NT2/D1 (cell line): Measurements from ENCODE around the gene DNM3.

Experiments used
- DNase-seq: peaks from one replicate; pipeline ENCODE4 v3.0.0-alpha.2; 2011; ENCODE audit warnings: low read depth, low spot score
- H3K27me3 ChIP-seq: 2 replicates; pipeline ENCODE4 v1.6.0; 2011; ENCODE audit warnings: mild to moderate bottlenecking; ENCODE audit not compliant: insufficient read length, insufficient read depth
- H3K36me3 ChIP-seq: 2 replicates; pipeline ENCODE4 v1.6.1; 2011; ENCODE audit warnings: mild to moderate bottlenecking, low read length, mixed read lengths; ENCODE audit not compliant: insufficient read depth, insufficient read length
- H3K4me1 ChIP-seq: 2 replicates; pipeline ENCODE4 v1.5.1; 2011; ENCODE audit not compliant: insufficient read depth, insufficient read length
- H3K4me3 ChIP-seq: 2 replicates; pipeline ENCODE4 v1.5.1; 2011; ENCODE audit warnings: low read depth; ENCODE audit not compliant: insufficient read length
- H3K9ac ChIP-seq: 2 replicates; pipeline ENCODE4 v1.6.0; 2011; ENCODE audit warnings: low read depth; ENCODE audit not compliant: insufficient read length
- H3K9me3 ChIP-seq: 2 replicates; pipeline ENCODE4 v1.5.1; 2011; ENCODE audit warnings: mild to moderate bottlenecking, low read length; ENCODE audit not compliant: insufficient read depth
- SUZ12 ChIP-seq: IDR thresholded peaks from 2 replicates; pipeline ENCODE4 v1.6.1; 2011; ENCODE audit not compliant: insufficient read length, insufficient read depth; ENCODE audit errors: extremely low read depth
- YY1 ChIP-seq: IDR thresholded peaks from 2 replicates; pipeline ENCODE4 v1.6.1; 2011; ENCODE audit not compliant: insufficient read length, insufficient read depth
- ZNF274 ChIP-seq: IDR thresholded peaks from 2 replicates; pipeline ENCODE4 v1.6.1; 2011; ENCODE audit warnings: mild to moderate bottlenecking, low read depth, low read length

DNM3 gene

DNA sequence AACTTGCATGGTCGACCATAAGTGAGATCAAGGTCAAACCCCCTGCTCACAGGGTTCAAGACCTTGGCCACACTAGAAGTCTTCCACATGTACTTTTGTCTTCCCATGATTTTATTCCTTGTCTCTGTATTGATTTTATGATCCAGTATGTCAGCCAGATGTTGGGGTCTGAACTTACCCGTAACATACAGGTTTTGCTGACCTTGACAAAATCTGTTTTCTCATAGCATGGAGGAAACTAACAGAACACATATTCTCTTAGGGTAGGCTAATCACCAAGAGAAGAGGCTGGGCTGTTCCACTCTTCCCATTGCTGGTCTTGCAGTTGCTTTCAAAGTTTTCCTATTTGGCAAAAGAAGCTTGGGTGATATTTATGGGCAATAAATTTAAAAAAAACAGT is 284.0 kb downstream of the DNM3 start:
- TF ChIP-seq SUZ12 (no peak), YY1 (no peak), ZNF274 (no peak)
- H3K4me1 ChIP-seq, result no peaks in the 10 kb centered on the region
- H3K4me3 ChIP-seq, result no peak overlapping the region
- no peaks in the 10 kb centered on the region for H3K36me3 ChIP-seq
- H3K9me3 ChIP-seq, result no peaks in the 10 kb centered on the region
- H3K9ac ChIP-seq, result no peak overlapping the region
- H3K27me3 ChIP-seq, result no peaks in the 10 kb centered on the region
- DNase-seq, result no peak

DNA sequence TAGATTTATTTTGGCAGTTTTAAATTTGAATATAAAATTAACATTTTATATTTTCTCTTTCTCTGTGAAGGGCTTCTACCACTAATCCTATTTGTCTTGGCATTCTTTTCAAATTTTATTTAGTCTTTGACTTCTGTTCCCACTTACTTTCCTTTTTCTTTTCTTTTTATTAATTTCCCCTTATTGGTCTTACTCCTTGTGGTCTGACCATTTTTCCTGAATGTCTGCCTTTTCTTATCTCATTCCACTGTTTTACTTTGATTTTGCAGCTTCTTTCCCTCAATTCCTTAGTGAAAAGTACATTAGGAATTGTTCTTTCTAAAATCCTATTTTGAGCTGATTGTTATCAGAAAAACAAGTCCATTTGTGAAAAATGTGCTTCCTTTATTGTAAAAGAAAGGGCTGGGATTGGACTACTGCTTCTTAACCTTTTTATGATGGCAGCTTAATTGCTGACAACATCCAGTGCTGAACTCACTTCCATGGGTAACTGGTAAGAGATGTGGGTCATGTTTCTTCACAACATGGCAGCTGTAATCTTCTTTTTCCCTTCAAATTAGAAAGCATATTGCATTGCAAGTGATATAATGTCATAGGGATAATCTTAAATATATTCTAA is 284.6 kb downstream of the DNM3 start:
- TF ChIP-seq ZNF274 (no peak), YY1 (no peak), SUZ12 (no peak)

DNA sequence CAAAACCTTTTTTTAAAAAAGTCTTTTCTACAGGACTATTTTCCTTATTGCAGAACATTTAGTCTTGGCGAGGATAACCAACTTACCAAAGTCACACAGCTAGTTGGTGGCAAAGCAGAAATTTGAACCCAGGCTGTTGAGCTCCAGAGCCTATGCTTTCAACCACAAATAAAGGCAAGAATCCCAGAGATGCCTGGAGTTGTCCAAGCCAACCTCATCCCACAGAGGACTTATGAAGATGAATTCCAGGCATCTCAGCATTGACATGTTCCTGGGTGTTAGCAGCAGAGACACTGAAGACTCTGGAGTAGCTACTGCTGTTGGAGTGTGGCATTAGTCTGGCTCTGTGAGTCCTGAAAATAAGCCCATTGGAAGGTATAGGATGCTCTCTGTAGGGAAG is 291.5 kb downstream of the DNM3 start:
- H3K9ac ChIP-seq, result no peak overlapping the region
- no peaks in the 10 kb centered on the region for H3K4me1 ChIP-seq
- H3K36me3 ChIP-seq, result no peaks in the 10 kb centered on the region
- TF ChIP-seq SUZ12 (no peak), ZNF274 (no peak), YY1 (no peak)
- no peak for DNase-seq
- no peaks in the 10 kb centered on the region for H3K27me3 ChIP-seq
- H3K4me3 ChIP-seq, result no peak overlapping the region
- no peaks in the 10 kb centered on the region for H3K9me3 ChIP-seq

More for the DNA sequence above, 284.6 kb downstream of the DNM3 start:
- Histone ChIP-seq H3K9me3 (no peaks in the 10 kb centered on the region), H3K4me1 (no peaks in the 10 kb centered on the region), H3K9ac (no peak overlapping the region), H3K27me3 (no peaks in the 10 kb centered on the region), H3K36me3 (no peaks in the 10 kb centered on the region), H3K4me3 (no peak overlapping the region)
- DNase-seq, result no peak

DNA sequence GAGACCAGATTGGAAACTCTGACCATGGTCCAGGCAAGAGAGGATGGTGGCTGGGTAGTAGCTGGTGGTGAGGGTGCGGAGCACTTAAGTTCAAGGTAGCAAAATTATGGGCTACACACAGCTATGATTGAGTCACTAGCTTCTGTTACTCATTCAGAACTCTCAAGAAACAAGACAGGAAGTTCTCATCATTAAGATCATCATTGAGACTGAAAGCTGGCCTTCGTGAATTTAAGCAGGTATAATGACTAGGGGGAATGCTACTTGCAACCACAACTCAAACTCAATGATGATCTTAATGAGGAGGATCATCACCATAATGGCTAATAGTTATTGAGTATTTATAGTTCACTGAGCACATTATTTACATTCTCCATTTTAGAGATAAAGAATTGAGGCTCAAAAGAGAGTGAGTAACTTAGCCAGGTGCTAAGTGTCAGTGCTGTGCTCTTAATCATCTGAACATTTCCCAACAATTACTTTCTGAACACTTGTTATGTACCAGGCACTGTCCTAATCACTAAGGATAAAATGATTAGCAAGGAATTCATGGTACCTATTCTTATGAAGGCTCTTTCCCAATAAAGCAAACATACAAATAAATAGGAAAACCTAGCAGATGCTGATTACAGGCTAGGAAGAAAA is 292.9 kb downstream of the DNM3 start:
- Histone ChIP-seq H3K9ac (no peak overlapping the region), H3K4me1 (no peaks in the 10 kb centered on the region), H3K4me3 (no peak overlapping the region), H3K9me3 (no peaks in the 10 kb centered on the region), H3K27me3 (no peaks in the 10 kb centered on the region), H3K36me3 (no peaks in the 10 kb centered on the region)
- DNase-seq, result no peak
- TF ChIP-seq ZNF274, result no peak
- no peak for TF ChIP-seq SUZ12
- no peak for TF ChIP-seq YY1

DNA sequence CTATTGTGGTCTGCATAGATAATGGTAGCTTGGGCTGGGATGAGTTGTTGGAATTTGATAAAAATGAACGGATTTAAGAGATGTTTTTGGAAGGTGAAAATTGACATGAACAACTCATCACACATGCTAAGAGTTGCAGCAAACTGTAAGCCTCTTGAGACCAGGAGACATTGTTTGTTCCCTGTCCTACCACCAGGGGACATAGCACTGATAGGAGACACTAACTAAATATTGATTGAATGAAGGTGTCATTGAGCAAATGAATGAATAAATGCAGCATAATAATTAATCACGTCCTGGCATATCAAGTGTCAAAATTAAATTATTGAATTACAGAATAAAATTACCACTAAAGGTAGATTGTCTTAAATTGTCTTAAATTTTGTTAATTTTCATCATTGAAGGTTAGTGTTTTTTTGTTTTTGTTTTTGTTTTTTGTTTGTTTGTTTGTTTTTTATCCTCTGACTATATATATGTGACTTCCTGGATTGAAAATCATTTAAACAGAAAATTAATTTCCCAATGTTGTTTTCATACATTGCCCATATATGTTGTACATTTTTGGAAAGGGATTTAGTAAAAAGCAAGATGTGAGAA is 293.9 kb downstream of the DNM3 start:
- no peaks in the 10 kb centered on the region for H3K4me1 ChIP-seq
- DNase-seq, result peak; percentile 16
- H3K9me3 ChIP-seq, result no peaks in the 10 kb centered on the region
- no peaks in the 10 kb centered on the region for H3K36me3 ChIP-seq
- H3K9ac ChIP-seq, result no peak overlapping the region
- no peak overlapping the region for H3K4me3 ChIP-seq
- TF ChIP-seq SUZ12 (no peak), ZNF274 (no peak), YY1 (no peak)
- H3K27me3 ChIP-seq, result no peaks in the 10 kb centered on the region

DNA sequence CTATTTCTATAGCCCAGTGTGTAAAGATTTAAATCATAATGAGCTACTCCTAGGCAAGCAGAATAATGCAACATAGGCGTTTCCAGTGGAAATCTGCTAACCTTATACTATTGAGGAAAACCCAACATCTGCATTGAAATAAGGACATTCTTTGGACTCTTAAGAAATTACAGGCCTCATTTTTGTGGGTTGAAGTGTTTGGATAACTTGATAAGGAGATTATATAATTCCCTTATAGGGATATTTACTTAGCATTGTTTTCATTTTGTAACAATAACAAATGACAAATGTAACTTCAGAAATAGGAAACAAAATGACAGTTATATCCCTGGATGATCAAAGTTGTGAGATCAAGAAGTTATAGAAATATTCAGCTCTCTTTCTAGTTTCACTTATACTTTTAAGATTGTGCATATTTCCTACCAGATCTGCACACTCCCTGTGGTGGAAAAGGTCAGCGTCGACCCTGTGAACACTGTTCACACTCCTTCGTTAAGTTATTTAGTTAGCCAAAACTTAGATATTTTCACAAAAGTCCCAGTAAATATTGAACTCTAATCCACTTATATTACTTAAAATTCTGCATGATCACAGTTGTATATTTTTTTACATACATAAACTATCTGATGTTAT is 294.8 kb downstream of the DNM3 start:
- Histone ChIP-seq H3K36me3 (no peaks in the 10 kb centered on the region), H3K9ac (no peak overlapping the region), H3K9me3 (no peaks in the 10 kb centered on the region), H3K27me3 (no peaks in the 10 kb centered on the region), H3K4me3 (no peak overlapping the region), H3K4me1 (no peaks in the 10 kb centered on the region)
- DNase-seq, result no peak
- TF ChIP-seq YY1, result no peak
- no peak for TF ChIP-seq ZNF274
- no peak for TF ChIP-seq SUZ12

DNA sequence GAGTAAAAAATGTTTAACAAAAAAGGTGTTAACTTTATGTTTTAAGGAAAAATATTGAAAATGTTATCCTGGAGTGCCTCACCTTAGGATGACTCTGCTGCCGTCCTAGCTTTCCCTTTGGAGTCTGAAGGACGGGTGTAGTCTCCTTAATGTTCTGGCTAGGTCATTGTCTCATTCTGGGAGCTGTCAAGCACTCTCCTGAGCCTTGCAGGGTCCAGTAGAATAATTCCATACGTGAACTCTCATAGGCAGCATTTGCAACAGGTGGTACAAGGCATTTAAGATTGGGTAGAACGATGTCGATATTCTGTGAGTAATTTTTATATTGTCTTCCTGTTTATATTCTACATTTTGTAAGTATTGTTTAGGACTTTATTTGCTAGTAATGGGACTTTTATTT is 295.6 kb downstream of the DNM3 start:
- DNase-seq, result no peak
- TF ChIP-seq ZNF274, result no peak
- no peak for TF ChIP-seq YY1
- TF ChIP-seq SUZ12, result no peak
- Histone ChIP-seq H3K4me3 (no peak overlapping the region), H3K36me3 (no peaks in the 10 kb centered on the region), H3K4me1 (no peaks in the 10 kb centered on the region), H3K9ac (no peak overlapping the region), H3K9me3 (no peaks in the 10 kb centered on the region), H3K27me3 (no peaks in the 10 kb centered on the region)
